NCI-H524 treated with DMSO at 0.1 percent for 48 hours (cell line): ENCODE data around the gene ATP12A.

Experiments
- DNase-seq: peaks from one replicate; lab custom pipeline; 2025; lab: John Stamatoyannopoulos, UW

ATP12A gene

GRCh38 chr13:24663586-24663985 is 16.6 kb upstream of the ATP12A start:
- DNase-seq = no peak

GRCh38 chr13:24664726-24665409 is 15.3 kb upstream of the ATP12A start:
- DNase-seq = no peak

- no peak for DNase-seq
Measured at GRCh38 chr13:24668511-24668910, 11.7 kb upstream of the ATP12A start.

- DNase-seq = no peak
Measured at GRCh38 chr13:24668955-24669582, 11.1 kb upstream of the ATP12A start.

GRCh38 chr13:24670174-24670573 is 10.0 kb upstream of the ATP12A start:
- no peak for DNase-seq

- peak; percentile 24 for DNase-seq
Measured at GRCh38 chr13:24670961-24671381, 9.2 kb upstream of the ATP12A start.

GRCh38 chr13:24671386-24672113 is 8.7 kb upstream of the ATP12A start:
- peak; percentile 76 for DNase-seq

- no peak for DNase-seq
Measured at GRCh38 chr13:24672141-24673132, 7.8 kb upstream of the ATP12A start.

GRCh38 chr13:24675806-24676570 is 4.2 kb upstream of the ATP12A start:
- DNase-seq = no peak

GRCh38 chr13:24678151-24678550 is 2.1 kb upstream of the ATP12A start:
- DNase-seq = no peak

GRCh38 chr13:24679686-24680085 is 522 bp upstream of the ATP12A start:
- DNase-seq = no peak

GRCh38 chr13:24680921-24681604 is 855 bp downstream of the ATP12A start:
- no peak for DNase-seq

- DNase-seq = no peak
Measured at GRCh38 chr13:24681930-24682329, 1.7 kb downstream of the ATP12A start.

GRCh38 chr13:24682353-24682752 is 2.1 kb downstream of the ATP12A start:
- no peak for DNase-seq

- no peak for DNase-seq
Measured at GRCh38 chr13:24683351-24683750, 3.1 kb downstream of the ATP12A start.

- no peak for DNase-seq
Measured at GRCh38 chr13:24683838-24684599, 3.8 kb downstream of the ATP12A start.

GRCh38 chr13:24684600-24684998 is 4.4 kb downstream of the ATP12A start:
- no peak for DNase-seq

- no peak for DNase-seq
Measured at GRCh38 chr13:24685314-24685713, 5.1 kb downstream of the ATP12A start.

GRCh38 chr13:24687611-24688010 is 7.4 kb downstream of the ATP12A start:
- no peak for DNase-seq

- DNase-seq = no peak
Measured at GRCh38 chr13:24688111-24688510, 7.9 kb downstream of the ATP12A start.
